K562 (cell line): ENCODE measurements around the gene CCDC32. TPM values are rescaled to one million over a fixed set of nuclear protein-coding genes. Genes with fewer than 3 reads are reported as not detected.

Source experiments
- BCL6 ChIP-seq: fragments of 250-450 bp; sonication (Bioruptor Pico); IDR thresholded peaks from 2 replicates; pipeline ENCODE4 v1.4.0; 2020
- BHLHE40 ChIP-seq: IDR thresholded peaks from 2 replicates; pipeline ENCODE4 v1.6.1; 2011; ENCODE audit warnings: low read length, improper control_type of control experiment
- CBFA2T3 ChIP-seq: fragments of 450-650 bp; IDR thresholded peaks from 2 replicates; pipeline ENCODE4 v1.6.1; 2017
- CHAMP1 ChIP-seq: fragments of 450-650 bp; IDR thresholded peaks from 2 replicates; pipeline ENCODE4 v1.6.1; 2016; ENCODE audit warnings: mild to moderate bottlenecking
- CSDE1 ChIP-seq, 2 experiments: fragments of 450-650 bp; IDR thresholded peaks; 2 replicates each; pipeline ENCODE4 v1.6.1; 2016; ENCODE audit warnings: mild to moderate bottlenecking in 1 of 2
- DLX4 ChIP-seq: fragments of 250-450 bp; sonication (Bioruptor Pico); IDR thresholded peaks from 2 replicates; pipeline ENCODE4 v1.6.1; 2021; ENCODE audit warnings: mild to moderate bottlenecking
- ESRRA ChIP-seq: fragments of 450-650 bp; IDR thresholded peaks from 2 replicates; pipeline ENCODE4 v1.6.1; 2014; ENCODE audit warnings: low read depth, mild to moderate bottlenecking, moderate library complexity, borderline replicate concordance
- FIP1L1 ChIP-seq: fragments of 200-400 bp; formaldehyde crosslinking; IDR thresholded peaks from 2 replicates; pipeline ENCODE4 v1.6.1; 2018; ENCODE audit warnings: mild to moderate bottlenecking, low read depth, low read length; ENCODE audit not compliant: poor library complexity, severe bottlenecking
- FOXA3 ChIP-seq, 2 experiments: fragments of 450-650 bp in 1 of 2; sonication (generic) in 1 of 2; formaldehyde crosslinking; IDR thresholded peaks in 1 of 2; conservative IDR thresholded peaks in 1 of 2; 2 replicates each; pipeline versions ENCODE4 v1.4.0 to v1.8.0; 2020 to 2022; ENCODE audit warnings: mild to moderate bottlenecking in 2 of 2, missing genetic modification reagents in 1 of 2
- HMG20B ChIP-seq: fragments of 250-450 bp; sonication (Bioruptor Pico); IDR thresholded peaks from 2 replicates; pipeline ENCODE4 v1.5.0; 2021; ENCODE audit warnings: mild to moderate bottlenecking
- NCOA6 ChIP-seq: fragments of 450-650 bp; IDR thresholded peaks from 2 replicates; pipeline ENCODE4 v1.6.1; 2017; ENCODE audit warnings: mild to moderate bottlenecking
- PCBP2 ChIP-seq: fragments of 200-400 bp; formaldehyde crosslinking; IDR thresholded peaks from 2 replicates; pipeline ENCODE4 v1.6.1; 2018; ENCODE audit warnings: low read length, low read depth, mild to moderate bottlenecking, moderate library complexity; ENCODE audit not compliant: poor library complexity, severe bottlenecking
- POLR2B ChIP-seq: fragments of 450-650 bp; IDR thresholded peaks from 2 replicates; pipeline ENCODE4 v1.6.1; 2018; ENCODE audit warnings: low read depth; ENCODE audit not compliant: partially characterized antibody
- RUNX1 ChIP-seq: sonication (generic); IDR thresholded peaks from 2 replicates; pipeline ENCODE4 v1.6.1; 2016; ENCODE audit warnings: antibody characterized with exemption, low read depth
- SRSF9 ChIP-seq: fragments of 200-400 bp; formaldehyde crosslinking; IDR thresholded peaks from 2 replicates; pipeline ENCODE4 v1.6.1; 2017; ENCODE audit warnings: low read depth, low read length, borderline replicate concordance
- TAL1 ChIP-seq: fragments of 450-650 bp; IDR thresholded peaks from 2 replicates; pipeline ENCODE4 v1.6.1; 2016; ENCODE audit warnings: mild to moderate bottlenecking
- THAP12 ChIP-seq: fragments of 250-450 bp; sonication (Bioruptor Pico); IDR thresholded peaks from 2 replicates; pipeline ENCODE4 v1.9.0; 2021; ENCODE audit warnings: mild to moderate bottlenecking, inconsistent platforms
- ZNF175 ChIP-seq: fragments of 200-800 bp; sonication (Bioruptor generic); IDR thresholded peaks from 2 replicates; pipeline ENCODE4 v1.6.1; 2016; ENCODE audit warnings: low read depth, mild to moderate bottlenecking, missing genetic modification characterization, missing compliant biosample characterization
- ZNF23 ChIP-seq: fragments of 250-450 bp; sonication (Bioruptor Pico); IDR thresholded peaks from 2 replicates; pipeline ENCODE4 v1.4.0; 2020; ENCODE audit warnings: mild to moderate bottlenecking
- ZNF253 ChIP-seq: fragments of 250-450 bp; sonication (Bioruptor Pico); conservative IDR thresholded peaks from 2 replicates; pipeline ENCODE4 v1.6.1; 2021; ENCODE audit warnings: mild to moderate bottlenecking
- ZNF398 ChIP-seq: fragments of 250-450 bp; sonication (Bioruptor Pico); IDR thresholded peaks from 2 replicates; pipeline ENCODE4 v1.8.0; 2021; ENCODE audit warnings: moderate library complexity, mild to moderate bottlenecking, inconsistent platforms
- ZNF511 ChIP-seq: sonication (generic); formaldehyde crosslinking; IDR thresholded peaks from 2 replicates; pipeline ENCODE4 v1.8.0; 2022; ENCODE audit warnings: mild to moderate bottlenecking, missing genetic modification reagents
- polyA plus RNA-seq, 8 experiments: library from polyadenylated mRNA; depleted of rRNA in 4 of 8; stranded (reverse) in 5 of 8; unstranded in 3 of 8; fragments of >200 nt; fragmentation: Nextera tagmentation in 2 of 8; fragmentation: Illumina TruSeq in 1 of 8; extraction: Ambion mirVana in 2 of 8; extraction: Trizol in 1 of 8; gene quantifications; 2 replicates each; pipeline versions ENCODE4 v1.2.1 to v1.2.3, GENCODE V29; 2011 to 2014; ENCODE audit warnings: inconsistent platforms in 1 of 8, missing spikeins in 1 of 8
- total RNA-seq, 7 experiments: library from RNA; depleted of rRNA in 6 of 7; stranded (reverse); fragments of >200 nt in 6 of 7; fragmentation: Illumina TruSeq in 2 of 7; extraction: Trizol in 2 of 7; gene quantifications; 2 replicates each; pipeline versions ENCODE4 v1.2.1 to v1.2.3, GENCODE V29; 2011 to 2021; ENCODE audit warnings: low replicate concordance in 1 of 7

Gene CCDC32
- total and polyA plus RNA-seq, 9 of the 15 experiments (the other 6 are each of a cell fraction or from before 2014, with no cell fraction given): 22.2 to 94.8 (median 37.1) TPM

- TF ChIP-seq CHAMP1: no peak
- TF ChIP-seq ZNF511 (CRISPR knock-in tag): no peak
- no peak for TF ChIP-seq HMG20B (CRISPR knock-in tag)
- no peak for TF ChIP-seq ESRRA
- TF ChIP-seq ZNF398 (CRISPR knock-in tag): no peak
- no peak for TF ChIP-seq TAL1
- TF ChIP-seq PCBP2: no peak
- no peak for TF ChIP-seq CSDE1 (IDR thresholded peaks at IDR 0.05)
- no peak for TF ChIP-seq DLX4 (CRISPR knock-in tag)
- no peak for TF ChIP-seq FOXA3 (CRISPR knock-in tag; conservative IDR thresholded peaks at IDR 0.05 in 1 of 2, IDR thresholded peaks at IDR 0.05 in 1 of 2)
- no peak for TF ChIP-seq BCL6
- no peak for TF ChIP-seq NCOA6
- TF ChIP-seq ZNF23: no peak
- TF ChIP-seq POLR2B: peak; percentile 79
- TF ChIP-seq BHLHE40: peak; percentile 98
- no peak for TF ChIP-seq FIP1L1
- TF ChIP-seq RUNX1: no peak
- no peak for TF ChIP-seq CBFA2T3
- TF ChIP-seq SRSF9: no peak
- TF ChIP-seq ZNF253 (CRISPR knock-in tag): no peak
- TF ChIP-seq ZNF175: no peak
- TF ChIP-seq THAP12 (CRISPR knock-in tag): no peak
Observed at GRCh38 chr15:40564591-40565332, at the start of gene CCDC32 (continued).
